HEK293 (cell line): ENCODE measurements around the gene A1CF.

Experiments
- CTCF ChIA-PET: fragments of 350-600 bp; formaldehyde crosslinking; extraction: SDS; loops from one replicate; lab custom pipeline; 2021; ENCODE audit warnings: antibody characterized with exemption; lab: Yijun Ruan, JAX
- POLR2A ChIA-PET: fragments of 300-600 bp; formaldehyde crosslinking; extraction: SDS; loops from one replicate; lab custom pipeline; 2020; ENCODE audit warnings: antibody characterized with exemption, inconsistent platforms; lab: Yijun Ruan, JAX
- H3K27ac ChIP-seq: fragments of 200-500 bp; sonication (Bioruptor generic); 2 replicates; pipeline ENCODE4 v1.5.1; 2014; ENCODE audit warnings: low read depth, low read length, control low read depth, inconsistent platforms; ENCODE audit errors: extremely low read depth
- H3K36me3 ChIP-seq, 2 experiments: fragments of 200-500 bp in 1 of 2; sonication (Bioruptor generic) in 1 of 2; 1 replicate in 1 of 2; 2 replicates in 1 of 2; pipeline ENCODE4 v1.5.1; 2014 to 2017; ENCODE audit warnings: inconsistent platforms in 2 of 2, low read length in 2 of 2; ENCODE audit not compliant: control insufficient read depth in 2 of 2, insufficient read depth in 1 of 2
- H3K4me1 ChIP-seq: fragments of 200-500 bp; sonication (Bioruptor generic); 2 replicates; pipeline ENCODE4 v1.5.1; 2014; ENCODE audit warnings: mild to moderate bottlenecking, low read length, inconsistent platforms; ENCODE audit not compliant: control insufficient read depth, insufficient read depth
- H3K4me3 ChIP-seq: 2 replicates; pipeline ENCODE4 v1.5.1; 2011; ENCODE audit warnings: low read depth, mild to moderate bottlenecking, control low read depth, low read length, moderate library complexity
- H3K9me3 ChIP-seq: fragments of 200-500 bp; sonication (Bioruptor generic); 2 replicates; pipeline ENCODE4 v1.5.1; 2014; ENCODE audit warnings: low read depth, low read length, inconsistent platforms; ENCODE audit not compliant: control insufficient read depth, insufficient read depth
- KLF16 ChIP-seq: fragments of 450-650 bp; formaldehyde crosslinking; IDR thresholded peaks from 2 replicates; pipeline ENCODE4 v1.5.1; 2017; ENCODE audit warnings: missing biosample characterization, missing genetic modification characterization
- OVOL3 ChIP-seq: fragments of 450-650 bp; formaldehyde crosslinking; IDR thresholded peaks from 2 replicates; pipeline ENCODE4 v1.5.1; 2016; ENCODE audit warnings: missing biosample characterization, missing genetic modification characterization
- REPIN1 ChIP-seq: fragments of 450-650 bp; formaldehyde crosslinking; IDR thresholded peaks from 2 replicates; pipeline ENCODE4 v1.5.1; 2017; ENCODE audit warnings: missing biosample characterization, missing genetic modification characterization, low read depth
- SP3 ChIP-seq: fragments of 450-650 bp; formaldehyde crosslinking; IDR thresholded peaks from 2 replicates; pipeline ENCODE4 v1.5.1; 2016; ENCODE audit warnings: missing biosample characterization, missing genetic modification characterization
- ZBTB20 ChIP-seq: fragments of 450-650 bp; formaldehyde crosslinking; IDR thresholded peaks from 2 replicates; pipeline ENCODE4 v1.5.1; 2016; ENCODE audit warnings: missing biosample characterization, missing genetic modification characterization
- ZFP41 ChIP-seq: fragments of 450-650 bp; formaldehyde crosslinking; IDR thresholded peaks from 2 replicates; pipeline ENCODE4 v1.5.1; 2016; ENCODE audit warnings: missing biosample characterization, missing genetic modification characterization, borderline replicate concordance
- ZNF146 ChIP-seq: fragments of 450-650 bp; formaldehyde crosslinking; IDR thresholded peaks from 2 replicates; pipeline ENCODE4 v1.5.1; 2016; ENCODE audit warnings: missing biosample characterization, missing genetic modification characterization
- ZNF174 ChIP-seq: fragments of 450-650 bp; formaldehyde crosslinking; IDR thresholded peaks from 2 replicates; pipeline ENCODE4 v1.5.0; 2017; ENCODE audit warnings: missing biosample characterization, mild to moderate bottlenecking, missing genetic modification characterization
- ZNF354C ChIP-seq: fragments of 450-650 bp; formaldehyde crosslinking; IDR thresholded peaks from 2 replicates; pipeline ENCODE4 v1.5.1; 2016; ENCODE audit warnings: missing biosample characterization, missing genetic modification characterization, low read depth, borderline replicate concordance
- ZNF521 ChIP-seq: fragments of 450-650 bp; formaldehyde crosslinking; IDR thresholded peaks from 2 replicates; pipeline ENCODE4 v1.5.1; 2017; ENCODE audit warnings: missing biosample characterization, mild to moderate bottlenecking, missing genetic modification characterization
- ZNF658 ChIP-seq: fragments of 450-650 bp; formaldehyde crosslinking; IDR thresholded peaks from 2 replicates; pipeline ENCODE4; 2016; ENCODE audit warnings: missing biosample characterization, missing genetic modification characterization
- TF ChIP-seq, protein P1 (sequence below): fragments of 450-650 bp; formaldehyde crosslinking; IDR thresholded peaks from 2 replicates; pipeline ENCODE4 v1.5.1; 2016; ENCODE audit warnings: missing biosample characterization, missing genetic modification characterization
- TF ChIP-seq, protein P2 (sequence below): fragments of 450-650 bp; formaldehyde crosslinking; IDR thresholded peaks from 2 replicates; pipeline ENCODE4 v1.5.1; 2016; ENCODE audit warnings: missing biosample characterization, missing genetic modification characterization, low read depth
- TF ChIP-seq, protein P3 (sequence below): fragments of 450-650 bp; formaldehyde crosslinking; IDR thresholded peaks from 2 replicates; pipeline ENCODE4 v1.5.1; 2016; ENCODE audit warnings: missing biosample characterization, missing genetic modification characterization, borderline replicate concordance
- TF ChIP-seq, protein P4 (sequence below): fragments of 450-650 bp; formaldehyde crosslinking; IDR thresholded peaks from 2 replicates; pipeline ENCODE4 v1.5.1; 2016; ENCODE audit warnings: missing biosample characterization, missing genetic modification characterization

Gene A1CF

DNA sequence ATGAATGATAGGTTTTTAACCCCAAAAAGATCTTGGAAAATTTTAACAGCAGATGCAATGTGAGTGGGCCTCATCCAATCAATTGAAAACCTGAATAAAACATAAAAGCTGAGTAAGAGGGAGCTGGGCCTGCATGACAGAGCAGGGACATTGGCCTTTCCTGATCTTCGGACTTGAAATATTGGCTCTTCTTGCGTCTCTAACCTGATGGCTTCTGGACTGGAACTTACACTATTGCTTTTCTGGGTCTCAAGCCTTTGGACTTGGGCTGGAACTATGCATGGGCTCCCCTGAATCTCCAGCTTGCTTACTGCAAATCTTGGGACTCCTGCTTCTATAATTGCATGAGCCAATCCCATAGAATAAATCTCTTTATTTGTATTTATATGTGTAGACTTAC is 9.0 kb downstream of the A1CF start:
- H3K4me1 ChIP-seq = no peaks in the 10 kb centered on the region
- ChIA-PET POLR2A (no interaction called here), CTCF (no interaction called here)
- H3K4me3 ChIP-seq = no peak overlapping the region
- H3K27ac ChIP-seq = no peak overlapping the region
- no peak for TF ChIP-seq ZNF658 (tag by site-specific recombination)
- TF ChIP-seq, protein P1, sequence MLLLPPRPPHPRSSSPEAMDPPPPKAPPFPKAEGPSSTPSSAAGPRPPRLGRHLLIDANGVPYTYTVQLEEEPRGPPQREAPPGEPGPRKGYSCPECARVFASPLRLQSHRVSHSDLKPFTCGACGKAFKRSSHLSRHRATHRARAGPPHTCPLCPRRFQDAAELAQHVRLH (tag by site-specific recombination) = no peak
- TF ChIP-seq SP3 (tag by site-specific recombination) = no peak
- TF ChIP-seq, protein P2, sequence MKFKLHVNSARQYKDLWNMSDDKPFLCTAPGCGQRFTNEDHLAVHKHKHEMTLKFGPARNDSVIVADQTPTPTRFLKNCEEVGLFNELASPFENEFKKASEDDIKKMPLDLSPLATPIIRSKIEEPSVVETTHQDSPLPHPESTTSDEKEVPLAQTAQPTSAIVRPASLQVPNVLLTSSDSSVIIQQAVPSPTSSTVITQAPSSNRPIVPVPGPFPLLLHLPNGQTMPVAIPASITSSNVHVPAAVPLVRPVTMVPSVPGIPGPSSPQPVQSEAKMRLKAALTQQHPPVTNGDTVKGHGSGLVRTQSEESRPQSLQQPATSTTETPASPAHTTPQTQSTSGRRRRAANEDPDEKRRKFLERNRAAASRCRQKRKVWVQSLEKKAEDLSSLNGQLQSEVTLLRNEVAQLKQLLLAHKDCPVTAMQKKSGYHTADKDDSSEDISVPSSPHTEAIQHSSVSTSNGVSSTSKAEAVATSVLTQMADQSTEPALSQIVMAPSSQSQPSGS (tag by site-specific recombination) = no peak
- TF ChIP-seq ZNF174 (tag by site-specific recombination) = no peak
- TF ChIP-seq, protein P3, sequence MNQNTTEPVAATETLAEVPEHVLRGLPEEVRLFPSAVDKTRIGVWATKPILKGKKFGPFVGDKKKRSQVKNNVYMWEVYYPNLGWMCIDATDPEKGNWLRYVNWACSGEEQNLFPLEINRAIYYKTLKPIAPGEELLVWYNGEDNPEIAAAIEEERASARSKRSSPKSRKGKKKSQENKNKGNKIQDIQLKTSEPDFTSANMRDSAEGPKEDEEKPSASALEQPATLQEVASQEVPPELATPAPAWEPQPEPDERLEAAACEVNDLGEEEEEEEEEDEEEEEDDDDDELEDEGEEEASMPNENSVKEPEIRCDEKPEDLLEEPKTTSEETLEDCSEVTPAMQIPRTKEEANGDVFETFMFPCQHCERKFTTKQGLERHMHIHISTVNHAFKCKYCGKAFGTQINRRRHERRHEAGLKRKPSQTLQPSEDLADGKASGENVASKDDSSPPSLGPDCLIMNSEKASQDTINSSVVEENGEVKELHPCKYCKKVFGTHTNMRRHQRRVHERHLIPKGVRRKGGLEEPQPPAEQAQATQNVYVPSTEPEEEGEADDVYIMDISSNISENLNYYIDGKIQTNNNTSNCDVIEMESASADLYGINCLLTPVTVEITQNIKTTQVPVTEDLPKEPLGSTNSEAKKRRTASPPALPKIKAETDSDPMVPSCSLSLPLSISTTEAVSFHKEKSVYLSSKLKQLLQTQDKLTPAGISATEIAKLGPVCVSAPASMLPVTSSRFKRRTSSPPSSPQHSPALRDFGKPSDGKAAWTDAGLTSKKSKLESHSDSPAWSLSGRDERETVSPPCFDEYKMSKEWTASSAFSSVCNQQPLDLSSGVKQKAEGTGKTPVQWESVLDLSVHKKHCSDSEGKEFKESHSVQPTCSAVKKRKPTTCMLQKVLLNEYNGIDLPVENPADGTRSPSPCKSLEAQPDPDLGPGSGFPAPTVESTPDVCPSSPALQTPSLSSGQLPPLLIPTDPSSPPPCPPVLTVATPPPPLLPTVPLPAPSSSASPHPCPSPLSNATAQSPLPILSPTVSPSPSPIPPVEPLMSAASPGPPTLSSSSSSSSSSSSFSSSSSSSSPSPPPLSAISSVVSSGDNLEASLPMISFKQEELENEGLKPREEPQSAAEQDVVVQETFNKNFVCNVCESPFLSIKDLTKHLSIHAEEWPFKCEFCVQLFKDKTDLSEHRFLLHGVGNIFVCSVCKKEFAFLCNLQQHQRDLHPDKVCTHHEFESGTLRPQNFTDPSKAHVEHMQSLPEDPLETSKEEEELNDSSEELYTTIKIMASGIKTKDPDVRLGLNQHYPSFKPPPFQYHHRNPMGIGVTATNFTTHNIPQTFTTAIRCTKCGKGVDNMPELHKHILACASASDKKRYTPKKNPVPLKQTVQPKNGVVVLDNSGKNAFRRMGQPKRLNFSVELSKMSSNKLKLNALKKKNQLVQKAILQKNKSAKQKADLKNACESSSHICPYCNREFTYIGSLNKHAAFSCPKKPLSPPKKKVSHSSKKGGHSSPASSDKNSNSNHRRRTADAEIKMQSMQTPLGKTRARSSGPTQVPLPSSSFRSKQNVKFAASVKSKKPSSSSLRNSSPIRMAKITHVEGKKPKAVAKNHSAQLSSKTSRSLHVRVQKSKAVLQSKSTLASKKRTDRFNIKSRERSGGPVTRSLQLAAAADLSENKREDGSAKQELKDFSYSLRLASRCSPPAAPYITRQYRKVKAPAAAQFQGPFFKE = no peak
- no peak for TF ChIP-seq OVOL3 (tag by site-specific recombination)
- H3K36me3 ChIP-seq = no peaks in the 10 kb centered on the region
- no peaks in the 10 kb centered on the region for H3K9me3 ChIP-seq

DNA sequence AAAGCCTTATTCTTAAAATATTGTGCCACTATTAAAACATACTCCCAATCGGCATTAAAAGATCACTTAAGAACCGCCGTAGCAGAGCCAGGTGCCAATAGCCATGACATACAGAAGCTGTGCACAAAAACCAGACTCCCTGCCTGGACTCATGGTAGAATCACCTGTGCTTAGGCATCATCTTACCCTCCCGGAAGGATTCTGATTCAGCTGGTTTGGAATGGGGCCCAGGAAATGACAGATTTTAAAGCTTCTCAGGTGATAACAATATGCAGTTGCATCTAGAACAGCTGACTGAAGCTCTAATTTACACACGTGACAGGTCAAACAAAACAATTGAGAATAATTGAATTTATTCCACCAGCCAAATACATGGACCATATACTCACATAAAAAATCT is 10.7 kb downstream of the A1CF start:
- H3K36me3 ChIP-seq = no peaks in the 10 kb centered on the region
- no peak for TF ChIP-seq ZNF146 (tag by site-specific recombination)
- H3K27ac ChIP-seq = no peak overlapping the region
- ChIA-PET CTCF (no interaction called here), POLR2A (no interaction called here)
- no peaks in the 10 kb centered on the region for H3K9me3 ChIP-seq
- H3K4me1 ChIP-seq = no peaks in the 10 kb centered on the region
- no peak overlapping the region for H3K4me3 ChIP-seq

DNA sequence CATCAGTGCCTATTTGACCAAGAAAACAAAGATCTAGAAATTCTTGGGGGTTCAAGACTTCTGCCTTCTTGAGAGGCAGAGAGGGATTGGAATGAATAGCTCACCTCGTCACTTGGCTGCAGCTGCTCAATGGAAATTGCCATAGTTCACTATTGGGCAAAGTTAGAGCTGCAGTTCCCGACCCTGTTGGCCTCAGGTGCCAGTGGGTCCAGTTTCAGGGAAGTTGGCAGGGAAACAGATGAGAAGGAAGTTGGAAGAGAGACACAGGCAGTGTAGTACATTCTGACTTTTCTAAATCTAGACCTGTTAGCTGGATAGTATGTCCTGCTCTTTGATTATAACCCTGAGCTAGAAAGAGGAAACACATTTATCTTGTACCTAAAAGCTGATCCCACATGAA is 19.1 kb downstream of the A1CF start:
- POLR2A ChIA-PET = no interaction called here
- Histone ChIP-seq H3K36me3 (no peaks in the 10 kb centered on the region), H3K4me1 (no peaks in the 10 kb centered on the region), H3K4me3 (no peak overlapping the region), H3K9me3 (no peaks in the 10 kb centered on the region), H3K27ac (no peak overlapping the region)
- CTCF ChIA-PET = no interaction called here
- TF ChIP-seq KLF16 (tag by site-specific recombination) (no peak), ZNF521 (tag by site-specific recombination) (no peak), ZFP41 (no peak), ZNF354C (no peak), REPIN1 (no peak), ZBTB20 (tag by site-specific recombination) (no peak)
- TF ChIP-seq, protein P4, sequence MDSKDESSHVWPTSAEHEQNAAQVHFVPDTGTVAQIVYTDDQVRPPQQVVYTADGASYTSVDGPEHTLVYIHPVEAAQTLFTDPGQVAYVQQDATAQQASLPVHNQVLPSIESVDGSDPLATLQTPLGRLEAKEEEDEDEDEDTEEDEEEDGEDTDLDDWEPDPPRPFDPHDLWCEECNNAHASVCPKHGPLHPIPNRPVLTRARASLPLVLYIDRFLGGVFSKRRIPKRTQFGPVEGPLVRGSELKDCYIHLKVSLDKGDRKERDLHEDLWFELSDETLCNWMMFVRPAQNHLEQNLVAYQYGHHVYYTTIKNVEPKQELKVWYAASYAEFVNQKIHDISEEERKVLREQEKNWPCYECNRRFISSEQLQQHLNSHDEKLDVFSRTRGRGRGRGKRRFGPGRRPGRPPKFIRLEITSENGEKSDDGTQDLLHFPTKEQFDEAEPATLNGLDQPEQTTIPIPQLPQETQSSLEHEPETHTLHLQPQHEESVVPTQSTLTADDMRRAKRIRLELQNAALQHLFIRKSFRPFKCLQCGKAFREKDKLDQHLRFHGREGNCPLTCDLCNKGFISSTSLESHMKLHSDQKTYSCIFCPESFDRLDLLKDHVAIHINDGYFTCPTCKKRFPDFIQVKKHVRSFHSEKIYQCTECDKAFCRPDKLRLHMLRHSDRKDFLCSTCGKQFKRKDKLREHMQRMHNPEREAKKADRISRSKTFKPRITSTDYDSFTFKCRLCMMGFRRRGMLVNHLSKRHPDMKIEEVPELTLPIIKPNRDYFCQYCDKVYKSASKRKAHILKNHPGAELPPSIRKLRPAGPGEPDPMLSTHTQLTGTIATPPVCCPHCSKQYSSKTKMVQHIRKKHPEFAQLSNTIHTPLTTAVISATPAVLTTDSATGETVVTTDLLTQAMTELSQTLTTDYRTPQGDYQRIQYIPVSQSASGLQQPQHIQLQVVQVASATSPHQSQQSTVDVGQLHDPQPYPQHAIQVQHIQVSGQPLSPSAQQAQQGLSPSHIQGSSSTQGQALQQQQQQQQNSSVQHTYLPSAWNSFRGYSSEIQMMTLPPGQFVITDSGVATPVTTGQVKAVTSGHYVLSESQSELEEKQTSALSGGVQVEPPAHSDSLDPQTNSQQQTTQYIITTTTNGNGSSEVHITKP (tag by site-specific recombination) = no peak
- TF ChIP-seq, protein P2 (tag by site-specific recombination) = no peak
